ENCODE results near the gene IGSF3. TPM values are rescaled to one million over a fixed set of nuclear protein-coding genes. Genes with fewer than 3 reads are reported as not detected.

IGSF3 gene
- total RNA-seq, 1 donor from 2014 or later, result 28.7 TPM

DNA sequence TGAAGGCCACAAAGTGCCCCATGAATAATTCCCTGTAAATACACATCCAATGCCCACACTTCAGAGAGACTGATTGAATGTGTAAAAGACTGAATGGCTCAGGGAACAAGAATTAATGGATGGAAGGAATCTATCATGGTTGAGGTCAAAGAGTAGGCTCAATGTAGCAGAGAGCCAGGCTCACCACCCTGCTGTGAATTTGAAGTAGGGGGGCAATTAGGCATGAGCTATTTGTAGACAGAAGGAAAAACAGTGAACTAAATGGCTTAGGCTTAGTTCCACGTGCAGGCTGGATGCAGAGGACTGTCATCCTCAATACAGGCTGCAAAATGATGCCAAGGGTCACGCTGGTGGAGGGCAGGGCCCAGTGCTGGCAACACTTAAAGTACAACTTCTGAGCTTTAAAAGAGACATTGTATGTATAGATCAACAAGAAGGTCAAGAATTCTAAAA lies 22.9 kb upstream of the IGSF3 start:
- Histone ChIP-seq H3K9ac (ENCODE audit: low read depth in 1 of 3, low read length in 3 of 3) (no peak overlapping the region), H3K9me3 (ENCODE audit: control insufficient read depth in 3 of 3, low read length in 3 of 3) (no peaks in the 10 kb centered on the region), H3K36me3 (ENCODE audit: control insufficient read depth in 3 of 3, insufficient read depth in 3 of 3, low read length in 3 of 3) (no peaks in the 10 kb centered on the region), H3K4me1 (ENCODE audit: control insufficient read depth in 3 of 3, insufficient read depth in 3 of 3, low read length in 3 of 3) (no peaks in the 10 kb centered on the region), H3K4me3 (ENCODE audit: low read length in 3 of 3) (no peak overlapping the region), H3K27me3 (ENCODE audit: control insufficient read depth in 3 of 3, insufficient read depth in 3 of 3, low read length in 3 of 3) (peaks cover 0 to 6% (median 0%) of the 10 kb centered on the region in 3 donors), H3K27ac (ENCODE audit: low read depth, low read length) (no peak overlapping the region)

GRCh38 chr1:116686723-116687352 lies 19.3 kb upstream of the IGSF3 start:
- Histone ChIP-seq H3K4me1 (ENCODE audit: control insufficient read depth in 3 of 3, insufficient read depth in 3 of 3, low read length in 3 of 3) (no peaks in the 10 kb centered on the region), H3K4me3 (ENCODE audit: low read length in 3 of 3) (no peak overlapping the region), H3K9ac (ENCODE audit: low read depth in 1 of 3, low read length in 3 of 3) (no peak overlapping the region), H3K36me3 (ENCODE audit: control insufficient read depth in 3 of 3, insufficient read depth in 3 of 3, low read length in 3 of 3) (no peaks in the 10 kb centered on the region), H3K9me3 (ENCODE audit: control insufficient read depth in 3 of 3, low read length in 3 of 3) (no peaks in the 10 kb centered on the region), H3K27ac (ENCODE audit: low read depth, low read length) (no peak overlapping the region), H3K27me3 (ENCODE audit: control insufficient read depth in 3 of 3, insufficient read depth in 3 of 3, low read length in 3 of 3) (peaks cover 0 to 4% (median 0%) of the 10 kb centered on the region in 3 donors)

- Histone ChIP-seq H3K36me3 (ENCODE audit: control insufficient read depth in 3 of 3, insufficient read depth in 3 of 3, low read length in 3 of 3) (no peaks in the 10 kb centered on the region), H3K4me3 (ENCODE audit: low read length in 3 of 3) (no peak overlapping the region), H3K27me3 (ENCODE audit: control insufficient read depth in 3 of 3, insufficient read depth in 3 of 3, low read length in 3 of 3) (no peaks in the 10 kb centered on the region), H3K9ac (ENCODE audit: low read depth in 1 of 3, low read length in 3 of 3) (no peak overlapping the region), H3K4me1 (ENCODE audit: control insufficient read depth in 3 of 3, insufficient read depth in 3 of 3, low read length in 3 of 3) (no peaks in the 10 kb centered on the region), H3K27ac (ENCODE audit: low read depth, low read length) (no peak overlapping the region), H3K9me3 (ENCODE audit: control insufficient read depth in 3 of 3, low read length in 3 of 3) (no peaks in the 10 kb centered on the region)
Observed at GRCh38 chr1:116686175-116686574, 18.6 kb upstream of the IGSF3 start.

- no peak overlapping the region for H3K9ac ChIP-seq (ENCODE audit: low read depth in 1 of 3, low read length in 3 of 3)
- H3K27me3 ChIP-seq (ENCODE audit: control insufficient read depth in 3 of 3, insufficient read depth in 3 of 3, low read length in 3 of 3), result no peaks in the 10 kb centered on the region
- no peaks in the 10 kb centered on the region for H3K4me1 ChIP-seq (ENCODE audit: control insufficient read depth in 3 of 3, insufficient read depth in 3 of 3, low read length in 3 of 3)
- no peaks in the 10 kb centered on the region for H3K36me3 ChIP-seq (ENCODE audit: control insufficient read depth in 3 of 3, insufficient read depth in 3 of 3, low read length in 3 of 3)
- no peaks in the 10 kb centered on the region for H3K9me3 ChIP-seq (ENCODE audit: control insufficient read depth in 3 of 3, low read length in 3 of 3)
- no peak overlapping the region for H3K27ac ChIP-seq (ENCODE audit: low read depth, low read length)
- H3K4me3 ChIP-seq (ENCODE audit: low read length in 3 of 3), result no peak overlapping the region
Observed at GRCh38 chr1:116684575-116684974, 17.0 kb upstream of the IGSF3 start.

GRCh38 chr1:116682641-116683221 lies 15.2 kb upstream of the IGSF3 start:
- Histone ChIP-seq H3K36me3 (ENCODE audit: control insufficient read depth in 3 of 3, insufficient read depth in 3 of 3, low read length in 3 of 3) (no peaks in the 10 kb centered on the region), H3K9ac (ENCODE audit: low read depth in 1 of 3, low read length in 3 of 3) (no peak overlapping the region), H3K27ac (ENCODE audit: low read depth, low read length) (no peak overlapping the region), H3K4me1 (ENCODE audit: control insufficient read depth in 3 of 3, insufficient read depth in 3 of 3, low read length in 3 of 3) (no peaks in the 10 kb centered on the region), H3K4me3 (ENCODE audit: low read length in 3 of 3) (no peak overlapping the region), H3K9me3 (ENCODE audit: control insufficient read depth in 3 of 3, low read length in 3 of 3) (no peaks in the 10 kb centered on the region), H3K27me3 (ENCODE audit: control insufficient read depth in 3 of 3, insufficient read depth in 3 of 3, low read length in 3 of 3) (peaks cover 0 to 3% (median 0%) of the 10 kb centered on the region in 3 donors)

DNA sequence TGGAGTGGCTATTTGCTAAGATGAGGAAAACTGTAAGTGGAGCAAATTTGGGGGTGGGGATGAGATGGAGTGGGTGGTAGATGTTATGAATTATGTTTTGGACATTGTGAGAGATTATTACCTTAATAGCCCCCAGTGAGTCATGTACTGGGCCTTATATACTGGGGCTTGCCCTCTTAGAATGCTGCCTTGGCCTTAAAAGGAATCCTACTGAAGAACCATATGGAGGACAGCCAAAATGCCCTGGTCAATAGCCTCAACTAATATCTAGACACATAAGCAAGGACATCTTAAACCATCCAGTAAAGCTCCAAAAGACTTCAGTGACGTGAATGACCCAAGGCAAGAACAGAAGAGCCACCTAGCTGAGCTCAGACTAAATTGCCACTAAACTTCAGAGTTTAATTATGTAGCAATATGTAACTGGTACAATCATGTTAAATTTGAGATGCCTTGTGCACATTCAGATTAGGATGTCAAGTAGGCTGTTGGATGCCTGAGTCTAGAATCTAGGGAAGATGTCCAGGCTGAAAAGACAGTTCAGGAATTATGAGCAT lies 13.9 kb upstream of the IGSF3 start:
- no peak overlapping the region for H3K27ac ChIP-seq (ENCODE audit: low read depth, low read length)

GRCh38 chr1:116680752-116681151 lies 13.2 kb upstream of the IGSF3 start:
- no peaks in the 10 kb centered on the region for H3K9me3 ChIP-seq (ENCODE audit: control insufficient read depth in 3 of 3, low read length in 3 of 3)
- H3K4me1 ChIP-seq (ENCODE audit: control insufficient read depth in 3 of 3, insufficient read depth in 3 of 3, low read length in 3 of 3), result no peaks in the 10 kb centered on the region
- H3K27me3 ChIP-seq (ENCODE audit: control insufficient read depth in 3 of 3, insufficient read depth in 3 of 3, low read length in 3 of 3), result peaks cover 0 to 8% (median 0%) of the 10 kb centered on the region in 3 donors
- H3K27ac ChIP-seq (ENCODE audit: low read depth, low read length), result no peak overlapping the region
- no peaks in the 10 kb centered on the region for H3K36me3 ChIP-seq (ENCODE audit: control insufficient read depth in 3 of 3, insufficient read depth in 3 of 3, low read length in 3 of 3)
- no peak overlapping the region for H3K9ac ChIP-seq (ENCODE audit: low read depth in 1 of 3, low read length in 3 of 3)
- no peak overlapping the region for H3K4me3 ChIP-seq (ENCODE audit: low read length in 3 of 3)

More for the DNA sequence above, 13.9 kb upstream of the IGSF3 start:
- Histone ChIP-seq H3K9ac (ENCODE audit: low read depth in 1 of 3, low read length in 3 of 3) (no peak overlapping the region), H3K4me3 (ENCODE audit: low read length in 3 of 3) (no peak overlapping the region), H3K27me3 (ENCODE audit: control insufficient read depth in 3 of 3, insufficient read depth in 3 of 3, low read length in 3 of 3) (peaks cover 0 to 8% (median 0%) of the 10 kb centered on the region in 3 donors), H3K36me3 (ENCODE audit: control insufficient read depth in 3 of 3, insufficient read depth in 3 of 3, low read length in 3 of 3) (no peaks in the 10 kb centered on the region), H3K4me1 (ENCODE audit: control insufficient read depth in 3 of 3, insufficient read depth in 3 of 3, low read length in 3 of 3) (no peaks in the 10 kb centered on the region), H3K9me3 (ENCODE audit: control insufficient read depth in 3 of 3, low read length in 3 of 3) (no peaks in the 10 kb centered on the region)

GRCh38 chr1:116679828-116680628 lies 12.5 kb upstream of the IGSF3 start:
- H3K36me3 ChIP-seq (ENCODE audit: control insufficient read depth in 3 of 3, insufficient read depth in 3 of 3, low read length in 3 of 3), result no peaks in the 10 kb centered on the region
- H3K27me3 ChIP-seq (ENCODE audit: control insufficient read depth in 3 of 3, insufficient read depth in 3 of 3, low read length in 3 of 3), result peaks cover 0 to 8% (median 0%) of the 10 kb centered on the region in 3 donors
- no peak overlapping the region for H3K9ac ChIP-seq (ENCODE audit: low read depth in 1 of 3, low read length in 3 of 3)
- H3K4me3 ChIP-seq (ENCODE audit: low read length in 3 of 3), result no peak overlapping the region
- no peaks in the 10 kb centered on the region for H3K4me1 ChIP-seq (ENCODE audit: control insufficient read depth in 3 of 3, insufficient read depth in 3 of 3, low read length in 3 of 3)
- H3K9me3 ChIP-seq (ENCODE audit: control insufficient read depth in 3 of 3, low read length in 3 of 3), result no peaks in the 10 kb centered on the region
- H3K27ac ChIP-seq (ENCODE audit: low read depth, low read length), result no peak overlapping the region

DNA sequence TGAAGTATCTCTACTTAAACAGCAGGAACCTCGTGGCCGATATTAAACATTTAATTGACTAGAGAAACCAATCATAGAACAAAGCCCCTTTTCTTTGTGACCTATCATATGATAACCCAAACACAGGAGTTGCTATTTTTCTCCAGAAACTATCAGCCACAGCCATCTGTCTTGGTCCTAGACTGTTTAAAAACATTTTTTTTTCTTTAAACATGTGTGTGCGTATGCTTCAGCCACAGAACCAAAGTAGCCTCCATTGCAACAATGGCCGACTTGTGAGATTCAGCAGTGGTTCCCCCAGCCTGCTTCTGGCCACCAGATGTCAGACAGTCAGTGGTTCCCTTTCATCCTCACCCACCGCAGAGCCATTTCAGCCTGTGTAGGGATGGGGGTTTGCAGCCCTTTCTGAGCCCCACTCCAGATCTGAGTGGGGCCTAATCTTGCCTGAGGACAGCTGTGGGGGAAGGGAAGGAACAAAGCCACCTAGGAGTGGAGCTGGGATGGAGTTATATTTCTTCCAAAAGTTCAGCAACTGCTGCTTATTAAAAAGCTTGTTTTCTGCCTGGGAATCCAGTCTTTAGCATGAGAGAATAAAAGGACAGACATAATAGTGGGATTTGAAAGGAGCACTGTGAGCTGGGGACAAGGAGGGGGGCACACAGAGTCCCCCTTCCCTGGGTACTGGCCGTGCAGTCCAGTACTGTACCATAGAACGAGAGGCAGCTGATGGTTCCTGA lies 11.7 kb upstream of the IGSF3 start:
- no peaks in the 10 kb centered on the region for H3K36me3 ChIP-seq (ENCODE audit: control insufficient read depth in 3 of 3, insufficient read depth in 3 of 3, low read length in 3 of 3)
- peaks cover 0 to 8% (median 0%) of the 10 kb centered on the region in 3 donors for H3K27me3 ChIP-seq (ENCODE audit: control insufficient read depth in 3 of 3, insufficient read depth in 3 of 3, low read length in 3 of 3)
- H3K4me3 ChIP-seq (ENCODE audit: low read length in 3 of 3), result no peak overlapping the region
- no peaks in the 10 kb centered on the region for H3K9me3 ChIP-seq (ENCODE audit: control insufficient read depth in 3 of 3, low read length in 3 of 3)
- H3K27ac ChIP-seq (ENCODE audit: low read depth, low read length), result no peak overlapping the region
- no peaks in the 10 kb centered on the region for H3K4me1 ChIP-seq (ENCODE audit: control insufficient read depth in 3 of 3, insufficient read depth in 3 of 3, low read length in 3 of 3)
- H3K9ac ChIP-seq (ENCODE audit: low read depth in 1 of 3, low read length in 3 of 3), result no peak overlapping the region
